ENCODE data around the gene ACTN4. TPM values are rescaled to one million over a fixed set of nuclear protein-coding genes. Genes with fewer than 3 reads are reported as not detected.

ACTN4 gene
- polyA plus RNA-seq, 1 experiment = 970 TPM

DNA sequence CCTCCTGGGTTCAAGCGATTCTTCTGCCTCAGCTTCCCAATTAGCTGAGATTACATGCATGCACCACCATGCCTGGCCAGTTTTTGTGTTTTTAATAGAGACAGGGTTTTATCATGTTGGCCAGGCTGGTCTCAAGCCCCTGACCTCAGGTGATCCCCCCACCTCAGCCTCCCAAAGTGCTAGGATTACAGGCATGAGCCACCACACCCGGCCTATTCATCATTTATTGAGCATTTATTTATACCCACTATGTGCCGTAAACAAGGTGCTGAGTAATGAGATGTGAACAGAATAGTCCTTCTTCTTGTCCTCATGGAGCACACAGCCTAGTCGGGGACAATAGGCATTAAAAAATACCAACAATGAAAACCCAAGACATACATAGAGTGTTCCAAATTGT is 25.6 kb downstream of the ACTN4 start:
- TF ChIP-seq, protein P1, sequence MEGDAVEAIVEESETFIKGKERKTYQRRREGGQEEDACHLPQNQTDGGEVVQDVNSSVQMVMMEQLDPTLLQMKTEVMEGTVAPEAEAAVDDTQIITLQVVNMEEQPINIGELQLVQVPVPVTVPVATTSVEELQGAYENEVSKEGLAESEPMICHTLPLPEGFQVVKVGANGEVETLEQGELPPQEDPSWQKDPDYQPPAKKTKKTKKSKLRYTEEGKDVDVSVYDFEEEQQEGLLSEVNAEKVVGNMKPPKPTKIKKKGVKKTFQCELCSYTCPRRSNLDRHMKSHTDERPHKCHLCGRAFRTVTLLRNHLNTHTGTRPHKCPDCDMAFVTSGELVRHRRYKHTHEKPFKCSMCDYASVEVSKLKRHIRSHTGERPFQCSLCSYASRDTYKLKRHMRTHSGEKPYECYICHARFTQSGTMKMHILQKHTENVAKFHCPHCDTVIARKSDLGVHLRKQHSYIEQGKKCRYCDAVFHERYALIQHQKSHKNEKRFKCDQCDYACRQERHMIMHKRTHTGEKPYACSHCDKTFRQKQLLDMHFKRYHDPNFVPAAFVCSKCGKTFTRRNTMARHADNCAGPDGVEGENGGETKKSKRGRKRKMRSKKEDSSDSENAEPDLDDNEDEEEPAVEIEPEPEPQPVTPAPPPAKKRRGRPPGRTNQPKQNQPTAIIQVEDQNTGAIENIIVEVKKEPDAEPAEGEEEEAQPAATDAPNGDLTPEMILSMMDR (IDR thresholded peaks at IDR 0.05; ENCODE audit: insufficient read depth, low read depth, low read length) = no peak
- no peaks in the 10 kb centered on the region for H3K27me3 ChIP-seq (ENCODE audit: control insufficient read depth, insufficient read depth, low read length)
- CTCF ChIA-PET = no interaction called here
- no peak overlapping the region for H3K4me3 ChIP-seq (ENCODE audit: low read depth, low read length)
- no peaks in the 10 kb centered on the region for H3K36me3 ChIP-seq (ENCODE audit: control insufficient read depth, insufficient read depth, low read length)
- POLR2A ChIA-PET = no interaction called here
- DNase-seq (ENCODE audit: low read depth) = no peak

DNA sequence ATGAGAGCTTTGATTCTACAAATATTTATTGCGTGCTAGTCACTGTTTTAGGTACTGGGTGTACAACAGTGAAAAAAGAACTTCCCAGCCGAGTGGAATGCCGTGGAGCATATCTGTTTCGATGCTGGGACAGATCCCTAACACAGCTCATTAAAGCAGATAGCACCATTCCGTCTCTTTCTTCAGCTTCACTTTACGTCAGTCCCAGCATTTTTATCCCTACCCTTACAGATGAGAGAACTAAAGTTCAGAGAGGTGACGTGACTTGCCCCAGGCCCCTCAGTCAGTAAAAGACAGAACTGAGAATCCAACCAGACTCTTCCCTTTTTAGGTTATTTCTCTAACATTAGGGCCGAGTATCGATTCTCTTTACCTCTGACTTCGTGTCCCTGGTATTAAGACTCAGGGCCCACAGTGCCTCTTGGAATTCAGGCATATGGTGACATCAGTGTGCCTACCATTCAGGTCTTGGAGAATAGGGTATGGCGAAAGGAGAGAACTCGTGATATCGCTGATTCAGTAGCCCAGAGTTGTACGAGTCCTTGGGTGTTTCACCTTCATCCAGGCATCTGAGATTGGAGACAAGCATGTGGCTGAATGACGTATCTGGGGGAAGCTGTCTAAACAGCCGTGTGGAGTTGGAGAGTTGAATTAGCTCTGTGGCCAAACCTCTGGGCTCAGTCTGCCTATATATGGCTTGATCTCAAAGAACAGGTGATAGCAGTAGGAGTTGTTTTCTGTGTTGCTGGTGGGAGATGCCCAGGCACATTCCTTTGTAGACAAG is 27.1 kb downstream of the ACTN4 start:
- ChIA-PET CTCF (interaction anchor here (0.8 kb wide), 2 partner anchors 213 to 256 kb away, joined by 3 read pairs; partner anchors contain the start of genes MRPS12 and SARS2), POLR2A (interaction anchor here (0.6 kb wide), 2 partner anchors 27 to 176 kb away, joined by 3 to 9 read pairs; partner anchors contain the start of gene ACTN4)
- DNase-seq (ENCODE audit: low read depth) = no peak
- Histone ChIP-seq H3K4me3 (ENCODE audit: low read depth, low read length) (no peak overlapping the region), H3K36me3 (ENCODE audit: control insufficient read depth, insufficient read depth, low read length) (no peaks in the 10 kb centered on the region), H3K27me3 (ENCODE audit: control insufficient read depth, insufficient read depth, low read length) (no peaks in the 10 kb centered on the region)
- TF ChIP-seq, protein P1 (IDR thresholded peaks at IDR 0.05; ENCODE audit: insufficient read depth, low read depth, low read length) = no peak

DNA sequence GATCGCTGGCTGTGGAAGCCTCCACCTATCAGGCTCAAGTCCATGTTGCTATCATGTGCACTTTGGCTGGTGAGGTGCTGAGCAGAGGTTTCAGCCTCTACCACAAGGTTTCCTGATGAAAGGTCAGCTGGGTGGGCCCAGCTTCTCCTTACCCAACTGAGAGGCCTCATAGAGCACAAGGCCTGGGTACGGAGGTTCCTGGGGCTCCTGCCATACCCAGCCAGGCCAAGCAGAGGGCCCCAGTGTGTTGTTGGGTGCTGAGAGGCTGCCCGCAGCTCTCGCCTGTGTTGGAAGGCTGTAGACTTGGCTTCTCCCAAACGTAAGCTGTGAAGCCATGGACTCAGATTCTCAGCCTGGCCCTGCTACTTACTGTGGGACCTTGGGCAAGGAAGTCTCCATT is 28.2 kb downstream of the ACTN4 start:
- H3K4me3 ChIP-seq (ENCODE audit: low read depth, low read length) = no peak overlapping the region
- ChIA-PET POLR2A (no interaction called here), CTCF (no interaction called here)
- no peak for DNase-seq (ENCODE audit: low read depth)
- H3K36me3 ChIP-seq (ENCODE audit: control insufficient read depth, insufficient read depth, low read length) = no peaks in the 10 kb centered on the region
- H3K27me3 ChIP-seq (ENCODE audit: control insufficient read depth, insufficient read depth, low read length) = no peaks in the 10 kb centered on the region
- TF ChIP-seq, protein P1 (IDR thresholded peaks at IDR 0.05; ENCODE audit: insufficient read depth, low read depth, low read length) = no peak

DNA sequence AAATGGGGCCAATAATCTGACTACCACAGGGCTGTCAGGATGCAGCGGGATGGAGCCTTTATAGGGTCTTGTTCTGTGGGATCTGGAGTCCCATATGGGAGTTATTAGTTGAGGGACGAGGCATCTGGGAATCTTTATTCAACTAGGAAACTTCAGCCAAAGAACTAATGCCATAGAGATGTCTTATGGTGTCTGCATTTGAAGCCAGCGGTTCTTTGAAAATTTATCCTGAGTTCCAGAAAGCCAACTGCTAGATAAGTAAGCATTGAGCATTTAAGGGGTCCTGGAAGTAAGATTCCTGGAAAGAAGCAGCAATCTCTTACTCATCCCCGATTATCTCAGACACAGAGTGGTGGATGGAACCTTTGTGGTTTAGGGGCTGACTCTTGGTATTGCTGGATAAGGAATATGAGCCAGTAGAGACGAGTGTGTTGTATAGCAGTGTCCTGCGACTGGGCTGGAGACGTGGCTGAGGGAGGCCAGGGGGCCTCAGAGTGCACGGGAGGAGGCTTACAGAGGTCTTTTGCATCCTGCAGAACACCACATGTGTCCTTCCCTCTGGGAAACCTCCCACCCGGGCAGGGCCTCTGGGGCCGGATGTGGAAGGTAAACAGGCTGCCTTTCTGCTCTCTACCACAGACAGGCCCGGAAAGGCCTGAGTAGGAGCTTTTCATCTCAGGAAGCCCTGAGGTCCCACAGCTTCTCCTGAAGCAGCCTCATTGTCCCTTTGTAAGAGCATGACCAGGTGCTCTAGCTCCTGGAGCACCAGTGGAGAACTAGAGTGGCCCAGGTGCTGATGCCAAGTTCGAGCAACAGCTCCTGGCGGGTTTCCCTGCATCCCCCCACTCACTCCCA is 28.8 kb downstream of the ACTN4 start:
- DNase-seq (ENCODE audit: low read depth) = no peak
- Histone ChIP-seq H3K4me3 (ENCODE audit: low read depth, low read length) (no peak overlapping the region), H3K27me3 (ENCODE audit: control insufficient read depth, insufficient read depth, low read length) (no peaks in the 10 kb centered on the region), H3K36me3 (ENCODE audit: control insufficient read depth, insufficient read depth, low read length) (no peaks in the 10 kb centered on the region; the same call in 1 of the 2 replicates)
- ChIA-PET CTCF (interaction anchor here (1.7 kb wide), 1 partner anchor 40 kb away, joined by 4 read pairs; no protein-coding TSS in a partner anchor), POLR2A (no interaction called here)
- TF ChIP-seq, protein P1 (IDR thresholded peaks at IDR 0.05; ENCODE audit: insufficient read depth, low read depth, low read length) = no peak

All from BJ (cell line).